ENCODE data around the gene GMEB1.
"Not testable (repeated sequence)": the region's sequence is repeated elsewhere in the genome, so short reads cannot be mapped to it uniquely, and the experiment has no call there.

The GMEB1 gene

DNA sequence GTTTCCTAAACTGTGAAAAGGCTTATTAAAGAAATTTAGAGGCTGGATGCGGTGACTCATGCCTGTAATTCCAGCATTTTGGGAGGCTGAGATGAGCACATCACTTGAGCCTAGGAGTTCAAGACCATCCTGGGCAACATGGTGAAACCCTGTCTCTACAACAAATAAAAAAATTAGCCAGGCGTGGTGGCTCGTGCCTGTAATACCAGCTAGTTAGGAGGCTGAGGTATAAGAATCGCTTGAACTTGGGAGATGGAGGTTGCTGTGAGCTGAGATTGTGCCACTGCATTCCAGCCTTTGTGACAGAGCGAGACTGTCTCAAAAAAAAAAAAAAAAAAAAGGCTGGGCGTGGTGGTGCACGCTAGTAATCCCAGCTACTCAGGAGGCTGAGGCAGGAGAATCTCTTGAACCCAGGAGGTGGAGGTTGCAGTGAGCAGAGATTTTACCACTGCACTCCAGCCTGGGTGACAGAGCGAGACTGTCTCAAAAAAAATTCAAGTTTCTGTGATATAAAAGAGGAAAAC lies 82.2 kb downstream of the GMEB1 start:
- not testable (repeated sequence) for DNase-seq (ENCODE audit: low read depth in 2 of 2)

DNA sequence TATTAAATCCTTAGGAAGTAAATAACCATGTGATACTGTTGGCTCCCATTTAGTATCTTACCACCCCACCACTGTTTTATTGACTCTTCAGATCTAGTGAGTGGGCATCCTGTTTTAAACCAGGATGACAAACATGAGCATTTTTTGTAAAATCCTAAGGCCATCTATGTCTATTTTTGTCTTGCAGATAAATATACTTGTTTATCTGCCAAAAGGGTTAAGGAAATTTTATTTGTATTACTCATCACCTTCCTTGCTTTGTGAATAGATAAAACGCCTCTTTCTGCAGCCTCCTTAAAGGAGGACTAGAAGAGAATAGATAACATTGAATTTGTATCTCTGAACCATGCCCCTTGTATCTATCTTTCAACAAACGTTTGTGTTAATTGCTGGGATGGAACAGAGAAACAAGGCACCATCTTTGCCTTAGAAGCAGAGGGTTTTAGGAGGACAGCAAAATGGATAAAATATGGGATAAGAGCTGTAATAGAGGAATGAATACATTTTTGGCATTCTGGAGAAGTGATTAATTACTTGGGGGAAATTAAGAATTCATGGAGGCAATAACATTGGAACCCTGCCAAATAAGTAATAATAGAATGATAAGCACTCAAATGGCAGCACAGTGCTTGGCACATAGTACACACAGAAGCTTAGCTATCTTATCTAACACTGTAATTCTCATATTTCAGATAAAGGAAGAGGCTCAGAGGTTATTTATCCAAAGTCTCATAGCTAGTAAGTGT lies 82.9 kb downstream of the GMEB1 start:
- DNase-seq (ENCODE audit: low read depth in 2 of 2), result peak in 1 of 2 experiments; percentile 30

DNA sequence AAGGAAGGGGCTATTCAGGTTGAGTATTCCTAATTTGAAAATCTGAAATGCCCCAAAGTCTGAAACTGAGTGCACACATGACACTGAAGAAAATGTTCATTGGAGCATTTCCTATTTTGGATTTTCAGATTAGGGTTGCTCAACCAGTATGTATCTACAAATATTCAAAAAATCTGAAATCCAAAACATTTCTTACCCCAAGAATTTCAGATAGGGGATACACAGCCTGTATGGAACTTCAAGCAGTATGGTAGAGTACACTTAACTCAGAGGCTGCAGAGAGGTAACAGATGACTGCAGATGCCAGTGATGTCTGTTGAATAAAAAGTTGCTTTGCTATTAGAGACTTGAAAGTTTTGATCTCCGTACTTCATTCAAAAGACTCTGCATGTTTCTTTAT lies 87.1 kb downstream of the GMEB1 start:
- no peak for DNase-seq (ENCODE audit: low read depth in 2 of 2)

DNA sequence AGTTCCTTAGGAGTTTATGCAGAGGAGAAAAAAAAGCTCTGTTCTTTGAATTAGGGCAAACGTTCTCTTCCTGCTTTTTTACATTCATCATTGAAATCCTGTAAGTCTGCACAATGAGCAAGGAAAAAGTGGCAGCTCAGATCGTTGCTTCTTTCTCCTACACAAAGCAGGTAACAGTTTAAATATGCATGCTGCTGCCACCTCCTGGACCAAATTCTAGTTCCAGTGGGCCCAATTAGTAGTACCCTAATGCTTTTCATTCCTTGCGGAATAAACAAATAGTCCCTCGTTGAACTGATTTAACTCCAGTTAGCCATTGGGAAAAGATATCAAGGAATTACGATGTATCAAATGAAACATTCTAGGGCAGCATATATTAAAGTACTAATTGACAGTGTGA lies 88.3 kb downstream of the GMEB1 start:
- no peak for DNase-seq (ENCODE audit: low read depth in 2 of 2)

DNA sequence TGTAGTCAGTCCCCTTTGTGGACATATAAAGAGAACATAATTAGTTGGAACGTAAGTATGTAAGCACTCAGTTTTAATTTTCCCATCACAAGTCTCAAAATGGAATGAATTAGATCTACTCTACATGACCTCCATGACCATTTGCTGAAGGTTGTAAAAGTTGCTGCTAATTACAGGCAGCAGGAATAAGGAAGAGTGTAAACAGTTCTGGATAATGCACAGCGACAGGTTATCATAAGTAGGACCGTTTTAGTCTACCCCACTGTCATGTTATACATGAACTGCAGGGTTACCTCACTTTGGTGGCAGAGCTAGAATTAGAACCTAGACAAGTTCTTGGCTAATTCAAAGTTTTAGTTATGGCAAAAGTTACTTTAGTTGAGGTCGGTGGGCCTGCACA lies 89.8 kb downstream of the GMEB1 start:
- no peak for DNase-seq (ENCODE audit: low read depth in 2 of 2)

DNA sequence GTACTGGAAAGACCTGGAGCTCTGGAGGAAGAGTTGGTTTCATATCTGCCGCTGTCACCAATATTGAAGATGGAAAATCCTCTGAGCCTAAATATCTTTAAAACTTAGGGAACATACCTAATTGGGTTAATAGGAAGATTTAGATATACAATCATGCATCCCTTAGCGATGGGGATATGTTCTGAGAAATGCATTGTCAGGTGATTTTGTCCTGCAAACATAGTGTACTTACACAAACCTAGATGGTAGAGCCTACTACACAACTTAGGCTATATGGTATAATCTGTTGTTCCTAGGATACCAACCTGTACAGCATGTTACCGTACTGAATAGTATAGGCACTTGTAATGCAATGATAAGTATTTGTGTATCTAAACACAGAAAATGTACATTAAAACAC lies 90.7 kb downstream of the GMEB1 start:
- no peak for DNase-seq (ENCODE audit: low read depth in 2 of 2)

DNA sequence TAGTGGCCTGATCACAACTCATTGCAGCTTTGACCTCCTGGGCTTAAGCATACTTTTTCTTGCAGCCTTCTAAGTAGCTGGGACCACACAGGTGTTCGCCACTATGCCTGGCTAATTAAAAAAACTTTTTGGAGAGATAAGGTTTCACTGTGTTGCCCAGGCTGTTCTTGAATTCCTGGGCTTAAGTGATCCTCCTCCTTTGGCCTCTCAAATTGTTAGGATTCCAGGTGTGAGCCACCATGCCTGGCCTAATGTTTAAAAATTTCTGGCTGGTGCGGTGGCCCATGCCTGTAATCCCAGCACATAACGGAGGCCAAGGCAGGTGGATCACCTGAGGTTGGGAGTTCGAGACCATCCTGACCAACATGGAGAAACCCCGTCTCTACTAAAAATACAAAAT lies 92.6 kb downstream of the GMEB1 start:
- DNase-seq (ENCODE audit: low read depth in 2 of 2), result no peak

DNA sequence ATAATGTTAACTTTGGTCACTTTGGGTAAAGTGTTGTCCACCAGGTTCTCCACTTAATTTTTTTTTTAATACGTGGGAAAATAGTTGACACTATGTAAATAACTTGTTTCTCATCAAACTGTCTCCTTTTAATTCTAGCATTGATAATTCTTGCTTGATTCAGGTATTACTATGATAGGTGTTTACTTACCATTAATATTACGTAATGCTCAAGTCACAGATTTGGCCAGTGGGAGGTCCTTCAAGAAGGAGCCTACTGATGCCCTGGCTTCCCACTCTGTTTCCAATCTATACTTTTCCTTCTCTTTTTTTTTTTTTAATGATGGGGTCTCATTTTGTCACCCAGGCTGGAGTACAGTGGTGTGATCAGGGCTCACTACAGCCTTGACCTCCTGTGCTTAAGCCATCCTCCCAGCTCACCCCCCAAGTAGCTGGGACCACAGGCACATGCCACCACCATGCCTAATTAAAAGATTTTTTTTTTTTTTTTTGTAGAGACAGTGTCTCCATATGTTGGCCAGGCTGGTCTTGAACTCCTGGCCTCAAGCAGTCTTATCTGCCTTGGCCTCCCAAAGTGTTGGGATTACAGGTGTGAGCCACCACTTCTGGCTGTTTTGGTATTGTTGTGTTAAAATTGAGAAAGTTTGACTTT lies 98.1 kb downstream of the GMEB1 start:
- no peak for DNase-seq (ENCODE audit: low read depth in 2 of 2)
